Body of pancreas (tissue), 4 donors: ENCODE measurements around the gene TSPAN14.

Experiments
- POLR2A ChIP-seq, 3 donors: fragments of 450-650 bp; IDR thresholded peaks; one replicate each; pipeline ENCODE4 v1.6.1; 2016; ENCODE audit warnings: antibody characterized with exemption in 3 of 3, mild to moderate bottlenecking in 2 of 3
- TF ChIP-seq, protein P1 (sequence below), 7 experiments: fragments of 450-650 bp in 4 of 7; fragments of 200-600 bp in 3 of 7; sonication (generic) in 3 of 7; IDR thresholded peaks; one replicate each; pipeline ENCODE4 v1.5.1; 2016 to 2019; ENCODE audit warnings: antibody characterized with exemption in 7 of 7

DNA sequence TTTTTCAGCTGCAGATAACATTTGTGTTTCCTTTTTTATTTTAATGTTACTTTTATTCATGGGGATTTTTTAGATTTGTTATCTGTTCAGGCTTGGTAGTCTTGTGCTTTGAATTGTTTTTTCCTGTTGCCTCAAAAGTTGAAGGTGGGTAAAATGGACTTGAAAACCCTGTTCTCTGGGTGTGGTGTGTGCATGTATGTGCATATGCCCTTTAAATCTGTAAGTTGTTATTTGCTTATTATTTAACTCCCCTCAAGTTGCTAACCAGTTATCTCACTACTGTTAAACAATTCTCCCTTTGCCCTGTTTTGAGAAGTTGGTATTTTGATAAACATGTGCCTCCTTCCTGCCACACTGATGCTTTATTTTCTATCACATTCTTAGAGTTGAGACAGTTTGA, 30.6 kb downstream of the TSPAN14 start:
- TF ChIP-seq, protein P1, sequence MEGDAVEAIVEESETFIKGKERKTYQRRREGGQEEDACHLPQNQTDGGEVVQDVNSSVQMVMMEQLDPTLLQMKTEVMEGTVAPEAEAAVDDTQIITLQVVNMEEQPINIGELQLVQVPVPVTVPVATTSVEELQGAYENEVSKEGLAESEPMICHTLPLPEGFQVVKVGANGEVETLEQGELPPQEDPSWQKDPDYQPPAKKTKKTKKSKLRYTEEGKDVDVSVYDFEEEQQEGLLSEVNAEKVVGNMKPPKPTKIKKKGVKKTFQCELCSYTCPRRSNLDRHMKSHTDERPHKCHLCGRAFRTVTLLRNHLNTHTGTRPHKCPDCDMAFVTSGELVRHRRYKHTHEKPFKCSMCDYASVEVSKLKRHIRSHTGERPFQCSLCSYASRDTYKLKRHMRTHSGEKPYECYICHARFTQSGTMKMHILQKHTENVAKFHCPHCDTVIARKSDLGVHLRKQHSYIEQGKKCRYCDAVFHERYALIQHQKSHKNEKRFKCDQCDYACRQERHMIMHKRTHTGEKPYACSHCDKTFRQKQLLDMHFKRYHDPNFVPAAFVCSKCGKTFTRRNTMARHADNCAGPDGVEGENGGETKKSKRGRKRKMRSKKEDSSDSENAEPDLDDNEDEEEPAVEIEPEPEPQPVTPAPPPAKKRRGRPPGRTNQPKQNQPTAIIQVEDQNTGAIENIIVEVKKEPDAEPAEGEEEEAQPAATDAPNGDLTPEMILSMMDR (IDR thresholded peaks at IDR 0.05) = no peak
- TF ChIP-seq POLR2A (IDR thresholded peaks at IDR 0.05) = no peak
